GM20000 (cell line): ENCODE measurements around the gene NDUFS2.

ENCODE experiments used
- DNase-seq: peaks from one replicate; pipeline ENCODE4 v3.0.0; 2012; ENCODE audit warnings: low spot score
- TF ChIP-seq, protein P1 (sequence below): IDR thresholded peaks from 2 replicates; pipeline ENCODE4 v1.5.1; 2012; ENCODE audit warnings: mild to moderate bottlenecking, control low read depth; ENCODE audit errors: extremely low read depth, missing control alignments

The NDUFS2 gene

GRCh38 chr1:161165742-161166668, 36.2 kb upstream of the NDUFS2 start, which contains the start of gene PPOX:
PPOX (plus strand) TSS chr1:161166426; CDS start chr1:161166848, 422 bp downstream.
- TF ChIP-seq, protein P1, sequence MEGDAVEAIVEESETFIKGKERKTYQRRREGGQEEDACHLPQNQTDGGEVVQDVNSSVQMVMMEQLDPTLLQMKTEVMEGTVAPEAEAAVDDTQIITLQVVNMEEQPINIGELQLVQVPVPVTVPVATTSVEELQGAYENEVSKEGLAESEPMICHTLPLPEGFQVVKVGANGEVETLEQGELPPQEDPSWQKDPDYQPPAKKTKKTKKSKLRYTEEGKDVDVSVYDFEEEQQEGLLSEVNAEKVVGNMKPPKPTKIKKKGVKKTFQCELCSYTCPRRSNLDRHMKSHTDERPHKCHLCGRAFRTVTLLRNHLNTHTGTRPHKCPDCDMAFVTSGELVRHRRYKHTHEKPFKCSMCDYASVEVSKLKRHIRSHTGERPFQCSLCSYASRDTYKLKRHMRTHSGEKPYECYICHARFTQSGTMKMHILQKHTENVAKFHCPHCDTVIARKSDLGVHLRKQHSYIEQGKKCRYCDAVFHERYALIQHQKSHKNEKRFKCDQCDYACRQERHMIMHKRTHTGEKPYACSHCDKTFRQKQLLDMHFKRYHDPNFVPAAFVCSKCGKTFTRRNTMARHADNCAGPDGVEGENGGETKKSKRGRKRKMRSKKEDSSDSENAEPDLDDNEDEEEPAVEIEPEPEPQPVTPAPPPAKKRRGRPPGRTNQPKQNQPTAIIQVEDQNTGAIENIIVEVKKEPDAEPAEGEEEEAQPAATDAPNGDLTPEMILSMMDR = peak; percentile 37
- peak; percentile 90 for DNase-seq

DNA sequence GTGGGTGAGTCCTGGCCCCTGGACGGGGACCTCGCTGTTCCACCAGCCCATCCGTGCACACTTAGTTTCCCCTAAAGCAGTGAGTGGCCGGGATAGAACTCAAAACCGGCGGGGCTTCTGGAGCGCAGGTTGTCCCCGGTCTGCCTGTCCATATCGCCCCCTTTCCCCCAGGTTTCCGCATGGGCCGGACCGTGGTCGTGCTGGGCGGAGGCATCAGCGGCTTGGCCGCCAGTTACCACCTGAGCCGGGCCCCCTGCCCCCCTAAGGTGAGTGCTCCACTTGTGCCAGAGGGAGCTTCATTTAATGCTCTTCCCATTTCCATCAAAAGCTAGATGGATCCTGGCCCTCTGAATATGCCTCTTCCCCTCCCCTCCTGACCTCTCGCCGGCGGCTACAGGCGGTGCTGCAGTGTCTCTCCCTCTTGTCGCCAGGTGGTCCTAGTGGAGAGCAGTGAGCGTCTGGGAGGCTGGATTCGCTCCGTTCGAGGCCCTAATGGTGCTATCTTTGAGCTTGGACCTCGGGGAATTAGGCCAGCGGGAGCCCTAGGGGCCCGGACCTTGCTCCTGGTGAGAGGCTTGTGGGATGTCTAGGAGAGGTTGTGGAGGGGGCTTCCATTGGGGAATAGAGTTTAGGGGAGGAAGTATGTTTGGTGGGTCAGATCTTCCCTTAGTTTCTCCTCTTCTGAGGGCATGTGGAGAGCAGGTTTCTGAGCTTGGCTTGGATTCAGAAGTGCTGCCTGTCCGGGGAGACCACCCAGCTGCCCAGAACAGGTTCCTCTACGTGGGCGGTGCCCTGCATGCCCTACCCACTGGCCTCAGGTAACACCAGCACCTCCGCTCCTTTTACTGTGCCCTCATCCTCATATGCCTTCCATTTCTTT, 35.3 kb upstream of the NDUFS2 start:
- TF ChIP-seq, protein P1 = no peak
- no peak for DNase-seq

DNA sequence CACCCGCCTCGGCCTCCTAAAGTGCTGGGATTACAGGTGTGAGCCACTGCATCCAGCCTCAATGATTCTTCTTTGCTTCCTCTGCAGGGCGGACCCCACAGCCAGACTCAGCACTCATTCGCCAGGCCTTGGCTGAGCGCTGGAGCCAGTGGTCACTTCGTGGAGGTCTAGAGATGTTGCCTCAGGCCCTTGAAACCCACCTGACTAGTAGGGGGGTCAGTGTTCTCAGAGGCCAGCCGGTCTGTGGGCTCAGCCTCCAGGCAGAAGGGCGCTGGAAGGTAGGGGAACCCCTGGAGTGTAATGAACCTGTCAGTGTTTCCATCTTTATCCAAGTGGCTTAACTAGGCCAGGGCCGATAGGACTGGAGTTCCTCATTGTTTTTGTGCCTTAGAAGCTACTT, 33.3 kb upstream of the NDUFS2 start:
- TF ChIP-seq, protein P1 = no peak
- DNase-seq = no peak

DNA sequence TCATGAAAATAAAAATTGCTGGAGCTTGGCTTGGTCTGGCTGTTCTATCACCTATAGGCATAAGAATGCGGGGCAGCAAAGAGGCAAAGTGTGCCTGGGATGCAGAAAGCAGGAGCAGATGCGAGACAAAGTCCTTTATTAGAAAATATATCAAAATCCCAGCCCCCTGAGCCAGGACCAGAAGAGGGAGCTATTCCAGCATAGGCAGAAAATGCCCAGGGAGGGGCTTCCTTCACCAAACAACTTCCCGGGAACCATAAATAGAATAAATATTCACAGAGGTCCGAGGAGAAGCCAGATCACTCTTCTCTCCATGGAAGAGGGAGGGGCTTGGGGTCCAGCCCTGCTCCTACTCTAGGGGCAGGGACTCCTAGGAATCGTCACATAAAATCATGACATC, 31.0 kb upstream of the NDUFS2 start:
- no peak for DNase-seq
- TF ChIP-seq, protein P1 = no peak

GRCh38 chr1:161171696-161172095, 30.5 kb upstream of the NDUFS2 start:
- DNase-seq = no peak
- TF ChIP-seq, protein P1 = no peak

DNA sequence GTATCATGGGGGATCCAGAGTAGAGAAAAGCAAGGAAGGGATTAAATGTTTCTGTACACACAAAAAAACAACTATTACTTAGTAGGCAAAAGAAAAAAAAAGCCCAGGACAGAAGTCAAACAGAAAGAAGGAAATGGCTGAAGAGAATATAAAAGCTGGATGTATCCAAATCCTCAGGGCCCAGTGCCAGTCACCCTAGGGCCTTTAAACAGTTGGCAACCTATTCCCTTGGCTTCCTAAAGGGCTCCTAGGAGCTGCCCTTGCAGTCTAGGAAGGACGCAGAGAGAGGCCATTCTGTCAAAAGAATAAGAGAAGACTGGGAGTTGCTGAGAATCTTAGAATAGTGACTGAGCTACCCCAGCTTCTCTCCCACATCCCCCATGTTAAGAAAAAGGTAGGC, 29.8 kb upstream of the NDUFS2 start:
- TF ChIP-seq, protein P1 = no peak
- DNase-seq = no peak
